HG03575 (cell line): ENCODE measurements around the gene MACROD2.
"Not testable (repeated sequence)": the region's sequence is repeated elsewhere in the genome, so short reads cannot be mapped to it uniquely, and the experiment has no call there.

ENCODE experiments used
- ATAC-seq: cut with Tn5 transposase; IDR thresholded peaks from one replicate; pipeline ENCODE4 v1.9.1; 2021; ENCODE audit not compliant: unreplicated experiment, insufficient number of reproducible peaks, low FRiP score; ENCODE audit errors: extremely low read depth

MACROD2 gene

GRCh38 chr20:15138548-15139126, 1143.3 kb downstream of the MACROD2 start:
- ATAC-seq, result no peak

GRCh38 chr20:15139522-15139921, 1144.2 kb downstream of the MACROD2 start:
- no peak for ATAC-seq

GRCh38 chr20:15140286-15140685, 1145.0 kb downstream of the MACROD2 start:
- ATAC-seq, result no peak

- not testable (repeated sequence) for ATAC-seq
Measured at GRCh38 chr20:15140940-15141339, 1145.6 kb downstream of the MACROD2 start.

GRCh38 chr20:15141861-15142260, 1146.5 kb downstream of the MACROD2 start:
- no peak for ATAC-seq

GRCh38 chr20:15143478-15143877, 1148.2 kb downstream of the MACROD2 start:
- no peak for ATAC-seq

GRCh38 chr20:15144916-15145315, 1149.6 kb downstream of the MACROD2 start:
- no peak for ATAC-seq

- no peak for ATAC-seq
Measured at GRCh38 chr20:15146948-15147347, 1151.6 kb downstream of the MACROD2 start.

- ATAC-seq, result no peak
Measured at GRCh38 chr20:15154070-15154469, 1158.8 kb downstream of the MACROD2 start.

GRCh38 chr20:15155848-15156401, 1160.6 kb downstream of the MACROD2 start:
- ATAC-seq, result no peak

- ATAC-seq, result no peak
Measured at GRCh38 chr20:15158533-15158932, 1163.2 kb downstream of the MACROD2 start.

GRCh38 chr20:15162079-15162647, 1166.8 kb downstream of the MACROD2 start:
- ATAC-seq, result peak; percentile 83

GRCh38 chr20:15163632-15164031, 1168.3 kb downstream of the MACROD2 start:
- ATAC-seq, result no peak

GRCh38 chr20:15164726-15165125, 1169.4 kb downstream of the MACROD2 start:
- ATAC-seq, result no peak

- no peak for ATAC-seq
Measured at GRCh38 chr20:15166744-15167143, 1171.4 kb downstream of the MACROD2 start.

GRCh38 chr20:15171016-15171415, 1175.7 kb downstream of the MACROD2 start:
- ATAC-seq, result no peak

GRCh38 chr20:15176929-15177328, 1181.6 kb downstream of the MACROD2 start:
- ATAC-seq, result no peak

GRCh38 chr20:15178581-15178980, 1183.3 kb downstream of the MACROD2 start:
- ATAC-seq, result no peak

GRCh38 chr20:15179381-15179780, 1184.1 kb downstream of the MACROD2 start:
- no peak for ATAC-seq

- no peak for ATAC-seq
Measured at GRCh38 chr20:15179781-15180180, 1184.5 kb downstream of the MACROD2 start.

GRCh38 chr20:15185322-15185721, 1190.0 kb downstream of the MACROD2 start:
- no peak for ATAC-seq
